ENCODE data around the gene FOXL1. TPM values are rescaled to one million over a fixed set of nuclear protein-coding genes. Genes with fewer than 3 reads are reported as not detected.

Gene FOXL1
- total and polyA plus RNA-seq, 2 of the 13 experiments (the other 11 are each of a cell fraction or from before 2014, with no cell fraction given): not detected

DNA sequence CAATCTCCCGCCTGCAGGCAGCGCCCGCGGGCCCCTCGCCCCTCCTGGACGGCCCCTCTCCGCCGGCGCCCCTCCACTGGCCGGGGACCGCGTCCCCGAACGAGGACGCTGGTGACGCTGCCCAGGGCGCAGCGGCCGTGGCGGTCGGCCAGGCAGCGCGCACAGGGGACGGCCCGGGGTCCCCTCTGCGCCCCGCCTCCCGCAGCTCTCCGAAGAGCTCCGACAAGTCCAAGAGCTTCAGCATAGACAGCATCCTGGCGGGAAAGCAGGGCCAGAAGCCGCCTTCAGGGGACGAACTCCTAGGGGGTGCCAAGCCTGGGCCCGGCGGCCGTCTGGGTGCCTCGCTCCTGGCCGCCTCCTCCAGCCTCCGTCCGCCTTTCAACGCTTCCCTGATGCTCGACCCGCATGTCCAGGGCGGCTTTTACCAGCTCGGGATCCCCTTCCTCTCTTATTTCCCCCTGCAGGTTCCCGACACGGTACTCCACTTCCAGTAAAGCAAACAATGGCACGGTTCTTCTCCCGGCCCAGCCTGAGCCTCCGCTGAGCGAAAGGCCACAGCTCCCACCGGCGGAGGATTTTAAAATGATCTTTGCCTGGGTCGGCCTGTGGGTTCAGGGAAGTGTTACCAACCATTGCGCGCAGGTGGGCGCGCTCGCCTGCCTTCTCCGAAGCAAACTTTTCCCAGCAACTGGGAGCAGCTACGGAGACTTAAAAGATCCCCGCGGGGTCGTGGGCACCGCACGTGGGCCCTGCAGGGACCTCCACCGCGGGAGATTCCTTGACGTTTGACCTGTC, 1.1 kb downstream of the FOXL1 start:
- FAIRE-seq (no peak), ATAC-seq (no peak), DNase-seq (ENCODE audit: low spot score) (no peak)
- POLR2A ChIA-PET: no interaction called here
- no peaks in the 10 kb centered on the region for H3K36me3 ChIP-seq (replicated peaks in 1 of 2; ENCODE audit: control insufficient read depth in 1 of 2, insufficient read depth in 2 of 2, low read length in 2 of 2)
- peaks cover 9% of the 10 kb centered on the region for H3K4me1 ChIP-seq (ENCODE audit: insufficient read depth, low read length)
- no TSS peak for BruUV-seq (replicated peaks)
- CTCF ChIA-PET (ENCODE audit: low intra/inter-chr PET ratio, low total read pairs): no interaction called here
- in situ Hi-C loops (cut with HindIII; ENCODE audit: extremely low pct_ligation_motif_present, low pct_unique_long_range_greater_than_20kb): no loop called here
- WGBS (ENCODE audit: low lambda C conversion rate): 22% methylated on average over 34 of the region's 69 CpGs
- no peaks in the 10 kb centered on the region for H3K9me3 ChIP-seq (ENCODE audit: low read length)
- H3K79me2 ChIP-seq (ENCODE audit: insufficient read depth, low read length): no peaks in the 10 kb centered on the region
- TF ChIP-seq ZNF556 (CRISPR knock-in tag; IDR thresholded peaks at IDR 0.05; ENCODE audit: borderline replicate concordance): no peak
- TF ChIP-seq SMAD1 (CRISPR knock-in tag; IDR thresholded peaks at IDR 0.05; ENCODE audit: borderline replicate concordance, low read depth): no peak
- no peak for TF ChIP-seq AGO2 (optimal IDR thresholded peaks at IDR 0.05; ENCODE audit: low read depth, low read length)
- TF ChIP-seq, protein P1, sequence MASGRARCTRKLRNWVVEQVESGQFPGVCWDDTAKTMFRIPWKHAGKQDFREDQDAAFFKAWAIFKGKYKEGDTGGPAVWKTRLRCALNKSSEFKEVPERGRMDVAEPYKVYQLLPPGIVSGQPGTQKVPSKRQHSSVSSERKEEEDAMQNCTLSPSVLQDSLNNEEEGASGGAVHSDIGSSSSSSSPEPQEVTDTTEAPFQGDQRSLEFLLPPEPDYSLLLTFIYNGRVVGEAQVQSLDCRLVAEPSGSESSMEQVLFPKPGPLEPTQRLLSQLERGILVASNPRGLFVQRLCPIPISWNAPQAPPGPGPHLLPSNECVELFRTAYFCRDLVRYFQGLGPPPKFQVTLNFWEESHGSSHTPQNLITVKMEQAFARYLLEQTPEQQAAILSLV (CRISPR knock-in tag; IDR thresholded peaks at IDR 0.05; ENCODE audit: borderline replicate concordance): no peak
- TF ChIP-seq BORCS8-MEF2B (CRISPR knock-in tag; IDR thresholded peaks at IDR 0.05): no peak
- no peak for TF ChIP-seq XBP1 (CRISPR knock-in tag; IDR thresholded peaks at IDR 0.05)
- TF ChIP-seq ZFX (CRISPR knock-in tag; IDR thresholded peaks at IDR 0.05; ENCODE audit: low read depth): no peak
- no peak for TF ChIP-seq ZSCAN31 (CRISPR knock-in tag; IDR thresholded peaks at IDR 0.05; ENCODE audit: low read depth)
- TF ChIP-seq U2AF1 (optimal IDR thresholded peaks at IDR 0.05; ENCODE audit: low read depth, low read length): no peak
- TF ChIP-seq, protein P2, sequence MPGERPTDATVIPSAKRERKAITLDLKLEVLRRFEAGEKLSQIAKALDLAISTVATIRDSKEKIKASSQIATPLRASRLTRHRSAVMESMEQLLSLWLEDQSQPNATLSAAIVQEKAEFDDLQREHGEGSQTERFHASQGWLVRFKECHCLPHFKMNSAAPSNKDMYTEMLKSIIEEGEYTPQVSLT (CRISPR knock-in tag; IDR thresholded peaks at IDR 0.05; ENCODE audit: borderline replicate concordance, low read depth): no peak
- no peak for TF ChIP-seq MATR3 (CRISPR knock-in tag; IDR thresholded peaks at IDR 0.05)
- no peak for TF ChIP-seq ZNF577 (CRISPR knock-in tag; IDR thresholded peaks at IDR 0.05; ENCODE audit: borderline replicate concordance, low read depth)
- peaks cover 6 to 79% of the 10 kb centered on the region in 2 experiments for H3K27me3 ChIP-seq (ENCODE audit: control insufficient read depth in 1 of 2, insufficient read depth in 2 of 2, low read length in 2 of 2)
- H4K20me1 ChIP-seq (ENCODE audit: insufficient read depth, low read length): peaks cover 3% of the 10 kb centered on the region; the same call in 1 of the 2 replicates
- intact Hi-C loops (cut with micrococcal nuclease; ENCODE audit: unreplicated experiment): loop anchor here (10.0 kb wide), 1 partner anchor 275 kb away; no protein-coding TSS in a partner anchor
- no peak overlapping the region for H3K27ac ChIP-seq (ENCODE audit: extremely low read length, insufficient read depth, low read length)
- H3K4me2 ChIP-seq (ENCODE audit: low read depth, low read length): no peak overlapping the region
- H3K9ac ChIP-seq (ENCODE audit: insufficient read depth, low read depth, low read length): no peak overlapping the region
- H2AFZ ChIP-seq (ENCODE audit: low read length): no peak overlapping the region
- H3K4me3 ChIP-seq (replicated peaks in 1 of 3; ENCODE audit: insufficient read depth in 1 of 3, low read depth in 2 of 3, low read length in 3 of 3): no peak overlapping the region
